K562 (cell line): ENCODE measurements around the gene MFAP3L. TPM values are rescaled to one million over a fixed set of nuclear protein-coding genes. Genes with fewer than 3 reads are reported as not detected.

Source experiments
- ATAC-seq: fragments of 200-7000 bp; cut with Tn5 transposase; 3 replicates; pipeline ENCODE4 v1.9.1; 2020; ENCODE audit warnings: moderate library complexity
- BruUV-seq: library from RNA; stranded (reverse); fragments of 400-500 nt; replicated peaks from 2 replicates; lab custom pipeline; 2021; lab: Mats Ljungman, UMichigan
- CTCF ChIA-PET: fragments of 300-600 bp; formaldehyde crosslinking; extraction: SDS; loops from one replicate; lab custom pipeline; 2021; ENCODE audit warnings: low intra/inter-chr PET ratio; lab: Yijun Ruan, JAX
- POLR2A ChIA-PET: fragments of 300-600, 350-650 bp; sonication (Branson Sonifier 250); formaldehyde crosslinking; extraction: SDS; loops from one replicate; lab custom pipeline; 2021; ENCODE audit warnings: antibody characterized with exemption, inconsistent platforms; lab: Yijun Ruan, JAX
- DNase-seq, 4 experiments: peaks; one replicate each; pipeline versions ENCODE4 v3.0.0 to v3.0.0-alpha.2; 2011 to 2018; ENCODE audit warnings: low spot score in 3 of 4, mixed read lengths in 3 of 4; ENCODE audit errors: extremely low read depth in 1 of 4
- FAIRE-seq: peaks from 2 replicates; lab custom pipeline; 2011; peaks lifted over from hg19 to GRCh38; lab: Jason Lieb, UNC
- H2AFZ ChIP-seq: 2 replicates; pipeline ENCODE4 v1.6.0; 2011; ENCODE audit warnings: low read depth, low read length, control low read depth, inconsistent platforms
- H3K27ac ChIP-seq: fragments of 200-600 bp; 3 replicates; pipeline ENCODE4 v1.8.0; 2011; ENCODE audit warnings: low read depth, mild to moderate bottlenecking, control low read depth, inconsistent platforms, low read length, moderate library complexity, mixed read lengths; ENCODE audit errors: extremely low read depth
- H3K27me3 ChIP-seq, 2 experiments: fragments of 300-600 bp in 1 of 2; 2 replicates in 1 of 2; 3 replicates in 1 of 2; pipeline versions ENCODE4 v1.6.0 to v1.8.0; 2011; ENCODE audit warnings: inconsistent platforms in 2 of 2, low read length in 2 of 2, mild to moderate bottlenecking in 1 of 2, mixed read lengths in 1 of 2, moderate library complexity in 1 of 2; ENCODE audit not compliant: control insufficient read depth in 2 of 2, insufficient read depth in 2 of 2
- H3K36me3 ChIP-seq: fragments of 300-600 bp; 3 replicates; pipeline ENCODE4 v1.8.0; 2011; ENCODE audit warnings: mild to moderate bottlenecking, low read length, inconsistent platforms; ENCODE audit not compliant: control insufficient read depth, insufficient read depth
- H3K4me1 ChIP-seq, 2 experiments: fragments of 200-600 bp in 1 of 2; replicated peaks in 1 of 2; 2 replicates in 1 of 2; 3 replicates in 1 of 2; pipeline versions ENCODE4 v1.5.1 to v1.8.0; 2011; ENCODE audit warnings: inconsistent platforms in 2 of 2, low read length in 2 of 2, mild to moderate bottlenecking in 1 of 2, mixed read lengths in 1 of 2, moderate library complexity in 1 of 2; ENCODE audit not compliant: control insufficient read depth in 2 of 2, insufficient read depth in 2 of 2
- H3K4me2 ChIP-seq: 2 replicates; pipeline ENCODE4 v1.6.1; 2011; ENCODE audit warnings: low read length, control low read depth, inconsistent platforms, mixed read lengths; ENCODE audit not compliant: insufficient read depth
- H3K4me3 ChIP-seq: fragments of 200-600 bp; sonication (generic), shearing (Covaris generic); 2 replicates; pipeline ENCODE4 v1.5.1; 2016; ENCODE audit warnings: control low read depth, inconsistent platforms
- H3K79me2 ChIP-seq: fragments of 200-600 bp; 3 replicates; pipeline ENCODE4 v1.8.0; 2011; ENCODE audit warnings: low read length, inconsistent platforms; ENCODE audit not compliant: control insufficient read depth, insufficient read depth
- H3K9ac ChIP-seq, 2 experiments: 2 replicates each; pipeline versions ENCODE4 v1.6.0 to v1.6.1; 2011; ENCODE audit warnings: low read depth in 2 of 2, low read length in 2 of 2, control low read depth in 1 of 2, inconsistent platforms in 1 of 2, mild to moderate bottlenecking in 1 of 2, mixed read lengths in 1 of 2; ENCODE audit not compliant: insufficient read depth in 1 of 2
- H3K9me1 ChIP-seq: one replicate; pipeline ENCODE4 v1.6.0; 2011; ENCODE audit warnings: inconsistent platforms, mild to moderate bottlenecking, low read length, moderate library complexity; ENCODE audit not compliant: control insufficient read depth, insufficient read depth
- H3K9me3 ChIP-seq: replicated peaks from 2 replicates; pipeline ENCODE4 v1.5.1; 2011; ENCODE audit warnings: low read depth, low read length, inconsistent platforms; ENCODE audit not compliant: control insufficient read depth, insufficient read depth
- H4K20me1 ChIP-seq: replicated peaks from 2 replicates; pipeline ENCODE4 v1.6.1; 2011; ENCODE audit warnings: low read length, inconsistent platforms, mixed read lengths; ENCODE audit not compliant: control insufficient read depth, insufficient read depth
- CREB1 ChIP-seq, 2 experiments: sonication (generic) in 1 of 2; formaldehyde crosslinking in 1 of 2; IDR thresholded peaks; 2 replicates each; pipeline versions ENCODE4 v1.6.1 to v1.8.0; 2012 to 2022; ENCODE audit warnings: inconsistent platforms in 1 of 2, mild to moderate bottlenecking in 1 of 2, missing genetic modification reagents in 1 of 2, moderate library complexity in 1 of 2
- CTCF ChIP-seq, 3 experiments: IDR thresholded peaks in 2 of 3; conservative IDR thresholded peaks in 1 of 3; 2 replicates each; pipeline ENCODE4 v1.5.1; 2011 to 2012; ENCODE audit warnings: low read length in 3 of 3, mild to moderate bottlenecking in 3 of 3, control low read depth in 2 of 3, improper control_type of control experiment in 1 of 3, inconsistent platforms in 1 of 3, low read depth in 1 of 3, mixed read lengths in 1 of 3, moderate library complexity in 1 of 3; ENCODE audit not compliant: insufficient read depth in 2 of 3
- CTCFL ChIP-seq: IDR thresholded peaks from 2 replicates; pipeline ENCODE4 v1.6.1; 2011; ENCODE audit warnings: borderline replicate concordance, low read depth, mild to moderate bottlenecking, moderate library complexity, low read length; ENCODE audit not compliant: insufficient read depth, poor library complexity, severe bottlenecking
- DEAF1 ChIP-seq: fragments of 450-650 bp; formaldehyde crosslinking; IDR thresholded peaks from 2 replicates; pipeline ENCODE4 v1.4.0; 2020; ENCODE audit warnings: mild to moderate bottlenecking, moderate library complexity
- EGR1 ChIP-seq: fragments of 450-650 bp; conservative IDR thresholded peaks from 2 replicates; pipeline ENCODE4 v1.6.1; 2017; ENCODE audit warnings: mild to moderate bottlenecking
- JUN ChIP-seq, 2 experiments: sonication (generic) in 1 of 2; formaldehyde crosslinking in 1 of 2; IDR thresholded peaks; 2 replicates each; pipeline versions ENCODE4 v1.6.1 to v1.8.0; 2012 to 2022; ENCODE audit warnings: borderline replicate concordance in 2 of 2, mild to moderate bottlenecking in 2 of 2, improper control_type of control experiment in 1 of 2, low read depth in 1 of 2, low read length in 1 of 2, missing genetic modification reagents in 1 of 2
- PRDM10 ChIP-seq: fragments of 450-650 bp; IDR thresholded peaks from 2 replicates; pipeline ENCODE4 v1.6.1; 2018; ENCODE audit not compliant: partially characterized antibody
- SMARCA5 ChIP-seq: fragments of 450-650 bp; IDR thresholded peaks from 2 replicates; pipeline ENCODE4 v1.6.1; 2016
- ZFP91 ChIP-seq: sonication (generic); formaldehyde crosslinking; IDR thresholded peaks from 2 replicates; pipeline ENCODE4 v1.8.0; 2022; ENCODE audit warnings: mild to moderate bottlenecking, missing genetic modification reagents
- WGBS: fragments of 100-300 bp; shearing (Covaris generic); methylation state at CpG from one replicate; pipeline ENCODE4 v1.1.6; 2016; ENCODE audit warnings: low coverage, mixed read lengths; ENCODE audit not compliant: insufficient coverage; ENCODE audit errors: missing lambda C conversion rate; 5-methylcytosine and 5-hydroxymethylcytosine counted together
- in situ Hi-C: fragments of 300-500 bp; cut with MboI; formaldehyde crosslinking; loops from 4 replicates; pipeline ENCODE4 v1.15.0; 2018; ENCODE audit warnings: inconsistent platforms, mixed read lengths
- intact Hi-C: fragments of 100-400 bp; cut with micrococcal nuclease; formaldehyde crosslinking; loops from 2 replicates; pipeline ENCODE4 v1.14.2; 2022
- polyA plus RNA-seq, 8 experiments: library from polyadenylated mRNA; depleted of rRNA in 4 of 8; stranded (reverse) in 5 of 8; unstranded in 3 of 8; fragments of >200 nt; fragmentation: Nextera tagmentation in 2 of 8; fragmentation: Illumina TruSeq in 1 of 8; extraction: Ambion mirVana in 2 of 8; extraction: Trizol in 1 of 8; gene quantifications; 2 replicates each; pipeline versions ENCODE4 v1.2.1 to v1.2.3, GENCODE V29; 2011 to 2014; ENCODE audit warnings: inconsistent platforms in 1 of 8, missing spikeins in 1 of 8
- total RNA-seq, 7 experiments: library from RNA; depleted of rRNA in 6 of 7; stranded (reverse); fragments of >200 nt in 6 of 7; fragmentation: Illumina TruSeq in 2 of 7; extraction: Trizol in 2 of 7; gene quantifications; 2 replicates each; pipeline versions ENCODE4 v1.2.1 to v1.2.3, GENCODE V29; 2011 to 2021; ENCODE audit warnings: low replicate concordance in 1 of 7

MFAP3L gene
- total and polyA plus RNA-seq, 9 of the 15 experiments (the other 6 are each of a cell fraction or from before 2014, with no cell fraction given): 0.06 to 0.25 (median 0.20) TPM; not detected in 3

GRCh38 chr4:170035231-170035630 lies 9.0 kb upstream of the MFAP3L start:
- Histone ChIP-seq H3K79me2 (no peaks in the 10 kb centered on the region), H3K27ac (no peak overlapping the region), H3K27me3 (no peaks in the 10 kb centered on the region; a peak in 2 of 5 replicates), H4K20me1 (no peaks in the 10 kb centered on the region; the same call in 1 of the 2 replicates), H3K9me3 (no peaks in the 10 kb centered on the region), H3K4me1 (no peaks in the 10 kb centered on the region), H3K4me3 (no peak overlapping the region), H3K9me1 (no peaks in the 10 kb centered on the region), H2AFZ (no peak overlapping the region), H3K36me3 (no peaks in the 10 kb centered on the region), H3K4me2 (no peak overlapping the region), H3K9ac (no peak overlapping the region)
- WGBS: 0% methylated on average over 1 of the region's 1 CpG
- ATAC-seq (no peak), FAIRE-seq (no peak), DNase-seq (no peak)
- BruUV-seq: no TSS peak
- POLR2A ChIA-PET: no interaction called here
- intact Hi-C loops: no loop called here
- in situ Hi-C loops: loop anchor here (25.0 kb wide), 1 partner anchor 423 kb away; the partner anchor contains the start of genes CLCN3 and NEK1
- CTCF ChIA-PET: no interaction called here
- TF ChIP-seq CREB1 (IDR thresholded peaks at IDR 0.05): no peak
- TF ChIP-seq CREB1 (CRISPR knock-in tag; IDR thresholded peaks at IDR 0.05): no peak
- no peak for TF ChIP-seq DEAF1 (CRISPR knock-in tag)
- TF ChIP-seq ZFP91: no peak
- no peak for TF ChIP-seq EGR1
- no peak for TF ChIP-seq CTCF (IDR thresholded peaks at IDR 0.05 in 2 of 3, conservative IDR thresholded peaks at IDR 0.05 in 1 of 3; ENCODE audit: insufficient read depth in 2 of 3, low read depth in 1 of 3, low read length in 3 of 3)
- no peak for TF ChIP-seq PRDM10
- no peak for TF ChIP-seq JUN (IDR thresholded peaks at IDR 0.05; ENCODE audit: borderline replicate concordance, low read depth, low read length)
- TF ChIP-seq JUN (CRISPR knock-in tag; IDR thresholded peaks at IDR 0.05; ENCODE audit: borderline replicate concordance): no peak
- TF ChIP-seq CTCFL: no peak
- no peak for TF ChIP-seq SMARCA5
